PC-3 (cell line): ENCODE measurements around the gene QDPR. TPM values are rescaled to one million over a fixed set of nuclear protein-coding genes. Genes with fewer than 3 reads are reported as not detected.

Experiments used
- ATAC-seq: fragments of 200-7000 bp; cut with Tn5 transposase; 2 replicates; pipeline ENCODE4 v1.9.1; 2020; ENCODE audit warnings: mild to moderate bottlenecking, moderate library complexity
- BruUV-seq: library from RNA; stranded (reverse); fragments of 400-500 nt; replicated peaks from 2 replicates; lab custom pipeline; 2021; lab: Mats Ljungman, UMichigan
- CTCF ChIA-PET: fragments of 300-600 bp; sonication (Branson Sonifier 250); formaldehyde crosslinking; loops from one replicate; lab custom pipeline; 2022; ENCODE audit warnings: antibody characterized with exemption; lab: Charles Lee
- POLR2A ChIA-PET: fragments of 300-600 bp; sonication (Branson Sonifier 250); formaldehyde crosslinking; loops from one replicate; lab custom pipeline; 2022; ENCODE audit warnings: antibody characterized with exemption; ENCODE audit not compliant: unreplicated experiment; lab: Charles Lee
- DNase-seq: peaks from one replicate; pipeline ENCODE4 v3.0.0-alpha.2; 2015
- H2AFZ ChIP-seq: fragments of 300-600 bp; sonication (generic); 2 replicates; pipeline ENCODE4 v1.6.0; 2016; ENCODE audit warnings: antibody characterized with exemption, low read length
- H3F3A ChIP-seq: fragments of 300-600 bp; sonication (generic); one replicate; pipeline ENCODE4 v1.6.0; 2017; ENCODE audit warnings: antibody characterized with exemption, low read length, control low read depth, mild to moderate bottlenecking; ENCODE audit not compliant: unreplicated experiment
- H3K27ac ChIP-seq: fragments of 300-600 bp; sonication (generic); 2 replicates; pipeline ENCODE4 v1.5.1; 2016; ENCODE audit warnings: mild to moderate bottlenecking, low read length
- H3K27me3 ChIP-seq: fragments of 300-600 bp; sonication (generic); 2 replicates; pipeline ENCODE4 v1.6.1; 2016; ENCODE audit warnings: low read length, mixed read lengths
- H3K36me3 ChIP-seq: fragments of 300-600 bp; sonication (generic); 2 replicates; pipeline ENCODE4 v1.6.1; 2016; ENCODE audit warnings: low read depth, mixed run types, low read length, mixed read lengths
- H3K4me1 ChIP-seq: fragments of 300-600 bp; sonication (generic); 2 replicates; pipeline ENCODE4 v1.5.1; 2016; ENCODE audit warnings: low read length; ENCODE audit not compliant: insufficient read depth
- H3K4me2 ChIP-seq: fragments of 300-600 bp; sonication (generic); 2 replicates; pipeline ENCODE4 v1.6.0; 2016; ENCODE audit warnings: low read length
- H3K4me3 ChIP-seq: fragments of 300-600 bp; sonication (generic); 2 replicates; pipeline ENCODE4 v1.5.1; 2016; ENCODE audit warnings: mild to moderate bottlenecking, low read length, mixed read lengths
- H3K79me2 ChIP-seq: fragments of 300-600 bp; sonication (generic); 2 replicates; pipeline ENCODE4 v1.6.1; 2017; ENCODE audit warnings: low read length, mixed read lengths
- H3K9ac ChIP-seq: fragments of 300-600 bp; sonication (generic); 2 replicates; pipeline ENCODE4 v1.6.0; 2016; ENCODE audit warnings: mild to moderate bottlenecking, low read length
- H3K9me2 ChIP-seq: fragments of 300-600 bp; sonication (generic); replicated peaks from 2 replicates; pipeline ENCODE4 v1.6.1; 2016; ENCODE audit warnings: mixed run types, low read length, mixed read lengths
- H3K9me3 ChIP-seq: fragments of 300-600 bp; sonication (generic); 2 replicates; pipeline ENCODE4 v1.6.1; 2016; ENCODE audit warnings: low read length, mixed read lengths
- H4K20me1 ChIP-seq: fragments of 300-600 bp; sonication (generic); 2 replicates; pipeline ENCODE4 v1.6.1; 2016; ENCODE audit warnings: low read length, mixed read lengths
- EZH2 ChIP-seq: fragments of 300-600 bp; sonication (generic); IDR thresholded peaks from one replicate; pipeline ENCODE4 v1.6.1; 2017; ENCODE audit warnings: antibody characterized with exemption, mild to moderate bottlenecking, low read length; ENCODE audit not compliant: unreplicated experiment
- EZH2phosphoT487 ChIP-seq: fragments of 300-600 bp; sonication (generic); IDR thresholded peaks from 2 replicates; pipeline ENCODE4 v1.6.1; 2018; ENCODE audit warnings: mild to moderate bottlenecking, antibody characterized with exemption, low read length, borderline replicate concordance
- intact Hi-C: fragments of 100-400 bp; cut with micrococcal nuclease; formaldehyde crosslinking; loops from 2 replicates; pipeline ENCODE4 v1.9.0; 2023
- total RNA-seq: library from RNA; depleted of rRNA; stranded (reverse); fragments of >200 nt; gene quantifications from 2 replicates; pipeline ENCODE4 v1.2.3, GENCODE V29; 2014
- TF ChIP-seq, protein P1 (sequence below): fragments of 300-600 bp; sonication (generic); conservative IDR thresholded peaks from 2 replicates; pipeline ENCODE4 v1.5.1; 2017; ENCODE audit warnings: antibody characterized with exemption, low read depth, mild to moderate bottlenecking, low read length

QDPR gene
- total RNA-seq, 1 experiment from 2014 or later, result 10.0 TPM

DNA sequence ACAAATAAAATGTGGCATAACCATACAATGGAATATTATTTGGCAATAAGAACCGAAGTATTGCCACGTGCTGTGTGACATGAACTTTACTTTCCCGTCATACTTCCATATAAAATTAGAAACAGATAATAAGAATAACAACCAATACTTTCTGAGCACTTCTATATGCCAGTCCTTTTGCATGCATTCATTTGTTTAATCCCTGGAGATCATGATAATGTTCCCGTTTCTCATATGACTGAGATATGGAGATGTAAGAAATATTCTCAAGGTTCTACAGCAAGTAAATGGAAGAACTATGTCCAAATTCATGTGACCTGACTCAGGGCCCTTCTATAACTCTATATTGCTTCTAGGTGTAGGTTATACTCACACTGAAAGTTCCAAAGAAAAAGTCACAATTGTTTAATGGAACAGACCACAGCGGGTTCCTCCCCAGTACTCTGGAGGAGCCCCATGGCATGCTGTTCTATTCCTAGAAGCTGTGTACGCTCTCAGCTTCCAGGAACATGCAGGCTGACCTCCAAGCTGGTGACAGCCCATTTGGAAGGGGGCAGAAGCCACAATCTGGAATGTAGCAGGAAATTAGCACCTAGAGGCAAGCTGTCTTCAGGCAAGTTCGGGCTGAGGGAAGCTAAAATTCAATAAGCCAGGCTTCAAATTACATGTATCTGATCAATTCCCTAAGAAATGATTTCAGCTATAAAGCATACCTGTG, 31.5 kb downstream of the QDPR start:
- intact Hi-C loops, result no loop called here
- POLR2A ChIA-PET, result no interaction called here
- Histone ChIP-seq H3K9me2 (no peaks in the 10 kb centered on the region), H3K4me2 (no peak overlapping the region), H3K27me3 (no peaks in the 10 kb centered on the region), H3K9me3 (no peaks in the 10 kb centered on the region), H2AFZ (no peak overlapping the region), H3K36me3 (no peaks in the 10 kb centered on the region), H3K27ac (no peak overlapping the region), H3K4me1 (no peaks in the 10 kb centered on the region), H4K20me1 (no peaks in the 10 kb centered on the region), H3K79me2 (no peaks in the 10 kb centered on the region), H3K4me3 (no peak overlapping the region), H3F3A (no peaks in the 10 kb centered on the region), H3K9ac (no peak overlapping the region)
- DNase-seq (no peak), ATAC-seq (no peak)
- TF ChIP-seq EZH2phosphoT487, result no peak
- TF ChIP-seq, protein P1, sequence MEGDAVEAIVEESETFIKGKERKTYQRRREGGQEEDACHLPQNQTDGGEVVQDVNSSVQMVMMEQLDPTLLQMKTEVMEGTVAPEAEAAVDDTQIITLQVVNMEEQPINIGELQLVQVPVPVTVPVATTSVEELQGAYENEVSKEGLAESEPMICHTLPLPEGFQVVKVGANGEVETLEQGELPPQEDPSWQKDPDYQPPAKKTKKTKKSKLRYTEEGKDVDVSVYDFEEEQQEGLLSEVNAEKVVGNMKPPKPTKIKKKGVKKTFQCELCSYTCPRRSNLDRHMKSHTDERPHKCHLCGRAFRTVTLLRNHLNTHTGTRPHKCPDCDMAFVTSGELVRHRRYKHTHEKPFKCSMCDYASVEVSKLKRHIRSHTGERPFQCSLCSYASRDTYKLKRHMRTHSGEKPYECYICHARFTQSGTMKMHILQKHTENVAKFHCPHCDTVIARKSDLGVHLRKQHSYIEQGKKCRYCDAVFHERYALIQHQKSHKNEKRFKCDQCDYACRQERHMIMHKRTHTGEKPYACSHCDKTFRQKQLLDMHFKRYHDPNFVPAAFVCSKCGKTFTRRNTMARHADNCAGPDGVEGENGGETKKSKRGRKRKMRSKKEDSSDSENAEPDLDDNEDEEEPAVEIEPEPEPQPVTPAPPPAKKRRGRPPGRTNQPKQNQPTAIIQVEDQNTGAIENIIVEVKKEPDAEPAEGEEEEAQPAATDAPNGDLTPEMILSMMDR, result no peak
- TF ChIP-seq EZH2, result no peak
- no TSS peak for BruUV-seq
- CTCF ChIA-PET, result no interaction called here

DNA sequence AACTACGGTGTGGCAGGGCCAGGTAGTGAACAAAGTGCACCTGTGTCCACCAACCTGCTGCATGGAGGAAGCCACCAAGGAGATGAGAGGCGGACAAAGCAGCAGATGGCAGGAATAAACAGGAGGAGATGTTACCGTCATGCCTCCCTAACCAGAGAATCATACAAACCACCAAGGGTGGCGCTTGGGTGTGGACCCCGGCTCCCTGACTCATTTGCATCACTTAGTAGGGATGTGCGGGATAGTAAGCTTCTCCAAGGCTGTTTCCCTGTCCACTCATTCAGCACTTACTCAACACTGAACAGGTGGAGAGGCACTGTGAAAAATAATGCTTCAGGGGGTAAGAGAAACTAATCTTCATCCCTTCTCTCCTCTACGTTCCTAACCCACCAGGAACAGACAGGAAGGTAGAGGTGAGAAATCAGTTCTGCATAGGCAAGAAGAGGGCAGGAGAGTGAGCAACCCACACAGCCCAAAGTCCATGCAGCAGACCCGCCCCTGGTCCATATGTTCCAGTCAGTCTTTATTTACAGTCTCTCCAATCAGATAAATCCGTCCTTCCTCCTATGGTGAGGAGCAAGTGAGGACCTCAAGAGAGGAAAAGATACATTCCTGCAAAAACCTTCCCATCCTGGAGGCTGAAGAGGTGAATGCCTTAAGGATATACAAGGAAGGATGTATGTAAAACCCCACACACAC, 34.0 kb downstream of the QDPR start:
- no peaks in the 10 kb centered on the region for H3K9me2 ChIP-seq
- no peaks in the 10 kb centered on the region for H3K4me1 ChIP-seq
- H3K27me3 ChIP-seq, result no peaks in the 10 kb centered on the region
- H3K9ac ChIP-seq, result no peak overlapping the region
- no peak for TF ChIP-seq EZH2
- no peaks in the 10 kb centered on the region for H3K9me3 ChIP-seq
- no peaks in the 10 kb centered on the region for H3F3A ChIP-seq
- no peak overlapping the region for H3K4me3 ChIP-seq
- no peak overlapping the region for H3K27ac ChIP-seq
- CTCF ChIA-PET, result no interaction called here
- intact Hi-C loops, result no loop called here
- H3K36me3 ChIP-seq, result no peaks in the 10 kb centered on the region
- POLR2A ChIA-PET, result no interaction called here
- H3K79me2 ChIP-seq, result no peaks in the 10 kb centered on the region
- H2AFZ ChIP-seq, result no peak overlapping the region
- ATAC-seq (no peak), DNase-seq (no peak)
- H4K20me1 ChIP-seq, result no peaks in the 10 kb centered on the region
- BruUV-seq, result no TSS peak
- no peak overlapping the region for H3K4me2 ChIP-seq

DNA sequence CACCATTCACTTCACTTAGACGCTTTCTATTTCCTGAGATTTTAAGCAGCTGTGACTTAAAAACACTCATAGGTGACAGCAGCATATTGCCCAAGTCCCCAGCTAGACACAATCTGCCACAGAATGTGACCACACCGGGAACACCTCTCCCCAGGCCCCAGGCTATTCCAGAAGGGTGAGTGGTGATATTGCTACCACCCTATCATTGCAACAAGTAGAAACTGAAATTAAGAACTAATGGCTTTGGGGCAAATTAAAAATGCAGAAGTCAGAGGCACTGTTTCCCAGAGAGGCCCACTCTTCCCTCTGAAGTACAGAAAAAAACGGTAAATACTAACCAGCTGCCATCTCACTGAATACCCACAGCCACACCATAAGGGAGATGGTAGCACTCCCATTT, 35.0 kb downstream of the QDPR start:
- Histone ChIP-seq H3K4me2 (no peak overlapping the region), H3K9me2 (no peaks in the 10 kb centered on the region), H3K27ac (no peak overlapping the region), H3K27me3 (no peaks in the 10 kb centered on the region), H3K36me3 (no peaks in the 10 kb centered on the region), H3K9ac (no peak overlapping the region), H3F3A (no peaks in the 10 kb centered on the region), H3K9me3 (no peaks in the 10 kb centered on the region), H2AFZ (no peak overlapping the region), H3K79me2 (no peaks in the 10 kb centered on the region), H3K4me1 (no peaks in the 10 kb centered on the region), H3K4me3 (no peak overlapping the region), H4K20me1 (no peaks in the 10 kb centered on the region)
- intact Hi-C loops, result no loop called here
- no peak for DNase-seq
- BruUV-seq, result no TSS peak
- ChIA-PET POLR2A (no interaction called here), CTCF (no interaction called here)
- no peak for ATAC-seq
- TF ChIP-seq EZH2 (no peak), EZH2phosphoT487 (no peak)
- TF ChIP-seq, protein P1, result no peak
